SK-N-SH treated with all-trans-retinoic acid at 6 μM for 48 hours (cell line): Measurements from ENCODE around the gene RBM48.

Experiments used
- ATAC-seq: fragments of 200-7000 bp; cut with Tn5 transposase; 3 replicates; pipeline ENCODE4 v1.9.1; 2020; ENCODE audit warnings: mild to moderate bottlenecking, moderate library complexity
- ARNTL ChIP-seq: fragments of 450-650 bp; formaldehyde crosslinking; IDR thresholded peaks from 2 replicates; pipeline ENCODE4 v1.5.0; 2020; ENCODE audit warnings: low read depth, mild to moderate bottlenecking, moderate library complexity, borderline replicate concordance
- CSDC2 ChIP-seq: fragments of 250-450 bp; sonication (Bioruptor Pico); IDR thresholded peaks from 2 replicates; pipeline ENCODE4 v1.5.0; 2020; ENCODE audit warnings: mild to moderate bottlenecking, moderate library complexity
- ESRRG ChIP-seq: fragments of 250-450 bp; sonication (Bioruptor Pico); IDR thresholded peaks from 2 replicates; pipeline ENCODE4 v1.6.1; 2021; ENCODE audit warnings: mild to moderate bottlenecking
- ISL1 ChIP-seq: fragments of 250-450 bp; sonication (Bioruptor Pico); IDR thresholded peaks from 2 replicates; pipeline ENCODE4 v2.1.2; 2022; ENCODE audit warnings: mild to moderate bottlenecking, moderate library complexity
- OSR1 ChIP-seq: fragments of 250-450 bp; sonication (Bioruptor Pico); IDR thresholded peaks from 2 replicates; pipeline ENCODE4 v1.8.0; 2022; ENCODE audit warnings: moderate library complexity, mild to moderate bottlenecking, inconsistent platforms
- PPARA ChIP-seq: fragments of 250-450 bp; sonication (Bioruptor Pico); IDR thresholded peaks from 2 replicates; pipeline ENCODE4 v1.5.0; 2020; ENCODE audit warnings: mild to moderate bottlenecking, borderline replicate concordance
- RARB ChIP-seq: fragments of 250-450 bp; sonication (Bioruptor Pico); IDR thresholded peaks from 2 replicates; pipeline ENCODE4 v1.8.0; 2021; ENCODE audit warnings: mild to moderate bottlenecking, moderate library complexity
- SNAI2 ChIP-seq: fragments of 250-450 bp; sonication (Bioruptor Pico); IDR thresholded peaks from 2 replicates; pipeline ENCODE4 v1.5.0; 2020; ENCODE audit warnings: mild to moderate bottlenecking, moderate library complexity
- TCF4 ChIP-seq: fragments of 250-450 bp; sonication (Bioruptor Pico); IDR thresholded peaks from 2 replicates; pipeline ENCODE4 v1.8.0; 2021; ENCODE audit warnings: mild to moderate bottlenecking, moderate library complexity, borderline replicate concordance
- TOX ChIP-seq: fragments of 250-450 bp; sonication (Bioruptor Pico); IDR thresholded peaks from 2 replicates; pipeline ENCODE4 v1.8.0; 2021; ENCODE audit warnings: mild to moderate bottlenecking, moderate library complexity, borderline replicate concordance
- ZC3H10 ChIP-seq: fragments of 250-450 bp; sonication (Bioruptor Pico); IDR thresholded peaks from 2 replicates; pipeline ENCODE4 v1.5.1; 2021; ENCODE audit warnings: mild to moderate bottlenecking, moderate library complexity
- ZFP3 ChIP-seq: fragments of 250-450 bp; sonication (Bioruptor Pico); IDR thresholded peaks from 2 replicates; pipeline ENCODE4 v1.5.0; 2020; ENCODE audit warnings: mild to moderate bottlenecking, moderate library complexity
- ZFP30 ChIP-seq: fragments of 450-650 bp; formaldehyde crosslinking; IDR thresholded peaks from 2 replicates; pipeline ENCODE4 v1.5.0; 2022; ENCODE audit warnings: mild to moderate bottlenecking, moderate library complexity
- ZNF565 ChIP-seq: fragments of 450-650 bp; formaldehyde crosslinking; conservative IDR thresholded peaks from 2 replicates; pipeline ENCODE4 v1.5.0; 2020; ENCODE audit warnings: low read depth, mild to moderate bottlenecking, moderate library complexity
- ZNF8 ChIP-seq: fragments of 450-650 bp; formaldehyde crosslinking; IDR thresholded peaks from 2 replicates; pipeline ENCODE4 v1.5.0; 2020; ENCODE audit warnings: mild to moderate bottlenecking, moderate library complexity
- TF ChIP-seq, protein P1 (sequence below): fragments of 250-450 bp; sonication (Bioruptor Pico); IDR thresholded peaks from 2 replicates; pipeline ENCODE4 v1.8.0; 2020; ENCODE audit warnings: mild to moderate bottlenecking, moderate library complexity, borderline replicate concordance
- TF ChIP-seq, protein P2 (sequence below): fragments of 250-450 bp; sonication (Bioruptor Pico); IDR thresholded peaks from 2 replicates; pipeline ENCODE4 v1.5.1; 2021; ENCODE audit warnings: mild to moderate bottlenecking, moderate library complexity
- TF ChIP-seq, protein P3 (sequence below): fragments of 250-450 bp; sonication (Bioruptor Pico); IDR thresholded peaks from 2 replicates; pipeline ENCODE4 v1.5.0; 2020; ENCODE audit warnings: mild to moderate bottlenecking, moderate library complexity
- TF ChIP-seq, protein P4 (sequence below): fragments of 250-450 bp; sonication (Bioruptor Pico); IDR thresholded peaks from 2 replicates; pipeline ENCODE4 v1.8.0; 2021; ENCODE audit warnings: low read depth, mild to moderate bottlenecking, moderate library complexity, borderline replicate concordance
- TF ChIP-seq, protein P5 (sequence below): fragments of 250-450 bp; sonication (Bioruptor Pico); IDR thresholded peaks from 2 replicates; pipeline ENCODE4 v1.5.1; 2020; ENCODE audit warnings: low read depth, mild to moderate bottlenecking, moderate library complexity

Gene RBM48

DNA sequence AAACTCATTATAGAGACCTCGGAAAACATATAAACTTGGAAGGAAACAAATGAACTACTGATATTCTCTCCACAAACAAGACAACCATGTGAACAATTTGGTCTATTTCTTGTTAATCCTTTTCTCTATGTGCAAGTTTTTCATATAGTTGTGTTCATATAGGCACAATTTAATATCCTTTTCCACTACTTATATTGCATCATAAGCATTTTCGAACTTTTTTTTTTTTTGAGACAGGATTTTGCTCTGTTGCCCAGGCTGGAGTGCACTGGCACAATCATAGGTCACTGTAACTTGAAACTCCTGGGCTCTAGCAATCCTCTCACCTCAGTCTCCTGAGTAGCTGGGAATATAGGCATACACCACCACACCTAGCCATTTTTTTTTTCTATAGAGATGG, 5.5 kb upstream of the RBM48 start:
- ATAC-seq, result no peak
- TF ChIP-seq ESRRG (CRISPR knock-in tag), result no peak
- TF ChIP-seq, protein P1, sequence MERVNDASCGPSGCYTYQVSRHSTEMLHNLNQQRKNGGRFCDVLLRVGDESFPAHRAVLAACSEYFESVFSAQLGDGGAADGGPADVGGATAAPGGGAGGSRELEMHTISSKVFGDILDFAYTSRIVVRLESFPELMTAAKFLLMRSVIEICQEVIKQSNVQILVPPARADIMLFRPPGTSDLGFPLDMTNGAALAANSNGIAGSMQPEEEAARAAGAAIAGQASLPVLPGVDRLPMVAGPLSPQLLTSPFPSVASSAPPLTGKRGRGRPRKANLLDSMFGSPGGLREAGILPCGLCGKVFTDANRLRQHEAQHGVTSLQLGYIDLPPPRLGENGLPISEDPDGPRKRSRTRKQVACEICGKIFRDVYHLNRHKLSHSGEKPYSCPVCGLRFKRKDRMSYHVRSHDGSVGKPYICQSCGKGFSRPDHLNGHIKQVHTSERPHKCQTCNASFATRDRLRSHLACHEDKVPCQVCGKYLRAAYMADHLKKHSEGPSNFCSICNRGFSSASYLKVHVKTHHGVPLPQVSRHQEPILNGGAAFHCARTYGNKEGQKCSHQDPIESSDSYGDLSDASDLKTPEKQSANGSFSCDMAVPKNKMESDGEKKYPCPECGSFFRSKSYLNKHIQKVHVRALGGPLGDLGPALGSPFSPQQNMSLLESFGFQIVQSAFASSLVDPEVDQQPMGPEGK (CRISPR knock-in tag), result no peak
- no peak for TF ChIP-seq ZC3H10 (CRISPR knock-in tag)
- TF ChIP-seq TOX, result no peak
- TF ChIP-seq OSR1 (CRISPR knock-in tag), result no peak
- TF ChIP-seq, protein P2, sequence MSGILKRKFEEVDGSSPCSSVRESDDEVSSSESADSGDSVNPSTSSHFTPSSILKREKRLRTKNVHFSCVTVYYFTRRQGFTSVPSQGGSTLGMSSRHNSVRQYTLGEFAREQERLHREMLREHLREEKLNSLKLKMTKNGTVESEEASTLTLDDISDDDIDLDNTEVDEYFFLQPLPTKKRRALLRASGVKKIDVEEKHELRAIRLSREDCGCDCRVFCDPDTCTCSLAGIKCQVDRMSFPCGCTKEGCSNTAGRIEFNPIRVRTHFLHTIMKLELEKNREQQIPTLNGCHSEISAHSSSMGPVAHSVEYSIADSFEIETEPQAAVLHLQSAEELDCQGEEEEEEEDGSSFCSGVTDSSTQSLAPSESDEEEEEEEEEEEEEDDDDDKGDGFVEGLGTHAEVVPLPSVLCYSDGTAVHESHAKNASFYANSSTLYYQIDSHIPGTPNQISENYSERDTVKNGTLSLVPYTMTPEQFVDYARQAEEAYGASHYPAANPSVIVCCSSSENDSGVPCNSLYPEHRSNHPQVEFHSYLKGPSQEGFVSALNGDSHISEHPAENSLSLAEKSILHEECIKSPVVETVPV, result no peak
- TF ChIP-seq, protein P3, sequence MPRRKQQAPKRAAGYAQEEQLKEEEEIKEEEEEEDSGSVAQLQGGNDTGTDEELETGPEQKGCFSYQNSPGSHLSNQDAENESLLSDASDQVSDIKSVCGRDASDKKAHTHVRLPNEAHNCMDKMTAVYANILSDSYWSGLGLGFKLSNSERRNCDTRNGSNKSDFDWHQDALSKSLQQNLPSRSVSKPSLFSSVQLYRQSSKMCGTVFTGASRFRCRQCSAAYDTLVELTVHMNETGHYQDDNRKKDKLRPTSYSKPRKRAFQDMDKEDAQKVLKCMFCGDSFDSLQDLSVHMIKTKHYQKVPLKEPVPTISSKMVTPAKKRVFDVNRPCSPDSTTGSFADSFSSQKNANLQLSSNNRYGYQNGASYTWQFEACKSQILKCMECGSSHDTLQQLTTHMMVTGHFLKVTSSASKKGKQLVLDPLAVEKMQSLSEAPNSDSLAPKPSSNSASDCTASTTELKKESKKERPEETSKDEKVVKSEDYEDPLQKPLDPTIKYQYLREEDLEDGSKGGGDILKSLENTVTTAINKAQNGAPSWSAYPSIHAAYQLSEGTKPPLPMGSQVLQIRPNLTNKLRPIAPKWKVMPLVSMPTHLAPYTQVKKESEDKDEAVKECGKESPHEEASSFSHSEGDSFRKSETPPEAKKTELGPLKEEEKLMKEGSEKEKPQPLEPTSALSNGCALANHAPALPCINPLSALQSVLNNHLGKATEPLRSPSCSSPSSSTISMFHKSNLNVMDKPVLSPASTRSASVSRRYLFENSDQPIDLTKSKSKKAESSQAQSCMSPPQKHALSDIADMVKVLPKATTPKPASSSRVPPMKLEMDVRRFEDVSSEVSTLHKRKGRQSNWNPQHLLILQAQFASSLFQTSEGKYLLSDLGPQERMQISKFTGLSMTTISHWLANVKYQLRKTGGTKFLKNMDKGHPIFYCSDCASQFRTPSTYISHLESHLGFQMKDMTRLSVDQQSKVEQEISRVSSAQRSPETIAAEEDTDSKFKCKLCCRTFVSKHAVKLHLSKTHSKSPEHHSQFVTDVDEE, result no peak
- TF ChIP-seq ISL1 (CRISPR knock-in tag), result no peak

DNA sequence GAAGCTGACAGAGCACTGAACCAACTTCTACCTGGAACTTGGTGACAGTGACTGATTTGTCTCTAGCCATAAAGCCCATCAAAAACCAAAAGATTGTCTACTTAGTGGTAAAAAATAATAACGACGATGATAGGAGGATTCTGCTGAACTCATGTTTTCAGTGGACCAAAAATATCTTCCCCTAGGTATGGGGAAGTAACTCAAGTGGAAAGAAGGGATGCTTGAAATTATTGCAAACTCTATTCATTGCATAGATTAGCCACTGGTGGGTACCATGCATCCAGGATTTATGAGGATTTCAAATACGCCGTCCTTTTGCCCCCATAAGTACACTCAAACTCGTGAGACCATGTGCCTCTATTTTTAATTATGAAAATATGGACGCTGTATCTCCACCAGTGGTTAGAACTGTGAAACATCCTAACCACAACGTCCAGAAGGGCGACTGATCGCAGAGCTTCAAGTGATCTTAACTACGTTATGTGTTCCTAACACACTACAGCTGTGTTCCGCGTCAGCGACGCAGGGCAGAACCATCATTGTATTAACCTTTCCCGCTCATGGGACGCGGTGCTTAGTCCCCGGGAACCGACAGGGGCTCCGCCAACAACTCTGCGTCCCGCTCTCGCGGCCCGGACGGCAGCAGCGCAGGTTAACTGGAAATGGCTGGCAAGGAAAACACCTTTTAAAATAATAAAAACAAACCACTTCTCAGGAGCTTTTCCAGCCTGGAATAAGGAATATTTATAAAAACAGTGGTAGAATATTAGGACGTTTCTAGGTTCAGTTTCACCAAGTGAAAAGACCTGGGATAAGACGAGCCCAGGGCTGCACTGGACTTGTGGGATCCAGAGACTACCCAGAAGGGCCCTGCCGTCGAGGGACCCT, 1.1 kb upstream of the RBM48 start:
- TF ChIP-seq ZFP3, result no peak
- TF ChIP-seq CSDC2, result 0 out of 2 replicates have a peak, but pooled peaks have one; percentile 31
- TF ChIP-seq TCF4 (CRISPR knock-in tag), result 0 out of 2 replicates have a peak, but pooled peaks have one; percentile 11
- TF ChIP-seq ZFP30 (CRISPR knock-in tag), result no peak
- TF ChIP-seq RARB (CRISPR knock-in tag), result no peak
- TF ChIP-seq, protein P4, sequence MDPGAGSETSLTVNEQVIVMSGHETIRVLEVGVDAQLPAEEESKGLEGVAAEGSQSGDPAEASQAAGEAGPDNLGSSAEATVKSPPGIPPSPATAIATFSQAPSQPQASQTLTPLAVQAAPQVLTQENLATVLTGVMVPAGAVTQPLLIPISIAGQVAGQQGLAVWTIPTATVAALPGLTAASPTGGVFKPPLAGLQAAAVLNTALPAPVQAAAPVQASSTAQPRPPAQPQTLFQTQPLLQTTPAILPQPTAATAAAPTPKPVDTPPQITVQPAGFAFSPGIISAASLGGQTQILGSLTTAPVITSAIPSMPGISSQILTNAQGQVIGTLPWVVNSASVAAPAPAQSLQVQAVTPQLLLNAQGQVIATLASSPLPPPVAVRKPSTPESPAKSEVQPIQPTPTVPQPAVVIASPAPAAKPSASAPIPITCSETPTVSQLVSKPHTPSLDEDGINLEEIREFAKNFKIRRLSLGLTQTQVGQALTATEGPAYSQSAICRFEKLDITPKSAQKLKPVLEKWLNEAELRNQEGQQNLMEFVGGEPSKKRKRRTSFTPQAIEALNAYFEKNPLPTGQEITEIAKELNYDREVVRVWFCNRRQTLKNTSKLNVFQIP (CRISPR knock-in tag), result no peak
- TF ChIP-seq, protein P5, sequence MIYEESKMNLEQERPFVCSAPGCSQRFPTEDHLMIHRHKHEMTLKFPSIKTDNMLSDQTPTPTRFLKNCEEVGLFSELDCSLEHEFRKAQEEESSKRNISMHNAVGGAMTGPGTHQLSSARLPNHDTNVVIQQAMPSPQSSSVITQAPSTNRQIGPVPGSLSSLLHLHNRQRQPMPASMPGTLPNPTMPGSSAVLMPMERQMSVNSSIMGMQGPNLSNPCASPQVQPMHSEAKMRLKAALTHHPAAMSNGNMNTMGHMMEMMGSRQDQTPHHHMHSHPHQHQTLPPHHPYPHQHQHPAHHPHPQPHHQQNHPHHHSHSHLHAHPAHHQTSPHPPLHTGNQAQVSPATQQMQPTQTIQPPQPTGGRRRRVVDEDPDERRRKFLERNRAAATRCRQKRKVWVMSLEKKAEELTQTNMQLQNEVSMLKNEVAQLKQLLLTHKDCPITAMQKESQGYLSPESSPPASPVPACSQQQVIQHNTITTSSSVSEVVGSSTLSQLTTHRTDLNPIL, result no peak
- no peak for TF ChIP-seq SNAI2
- no peak for TF ChIP-seq ZC3H10 (CRISPR knock-in tag)
- TF ChIP-seq, protein P2, result no peak
- no peak for TF ChIP-seq PPARA (CRISPR knock-in tag)
- TF ChIP-seq, protein P3, result no peak
- TF ChIP-seq ESRRG (CRISPR knock-in tag), result no peak
- TF ChIP-seq ZNF565, result no peak
- no peak for TF ChIP-seq ARNTL (CRISPR knock-in tag)
- no peak for TF ChIP-seq ISL1 (CRISPR knock-in tag)
- TF ChIP-seq ZNF8 (CRISPR knock-in tag), result no peak
- TF ChIP-seq, all 23 proteins: peak for 2
- ATAC-seq, result peak; percentile 72
